Measurements from ENCODE around the gene SGCD. TPM values are rescaled to one million over a fixed set of nuclear protein-coding genes. Genes with fewer than 3 reads are reported as not detected.

SGCD gene
- total RNA-seq, 1 donor from 2014 or later = 8.8 TPM

DNA sequence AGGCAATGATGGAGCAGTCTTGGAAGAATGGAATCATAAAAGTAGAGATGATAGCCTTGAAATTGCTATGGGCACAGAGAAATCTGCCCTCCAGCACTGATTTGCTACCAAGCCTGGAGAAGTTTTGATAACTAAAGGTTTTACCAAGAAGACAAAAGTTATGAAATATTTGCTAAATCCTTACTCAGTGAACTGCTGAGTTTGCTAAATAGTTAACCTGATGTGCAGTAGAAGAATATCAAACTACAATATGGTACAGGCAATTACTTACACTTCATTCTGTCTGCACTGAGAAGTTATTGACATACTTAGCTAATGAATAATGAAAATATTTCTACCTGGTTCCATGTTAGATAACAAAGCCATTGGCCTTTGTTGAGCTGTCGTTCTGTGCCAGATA is 124.5 kb downstream of the SGCD start:
- H3K36me3 Mint-ChIP-seq = no peaks in the 10 kb centered on the region
- H3K4me1 Mint-ChIP-seq (ENCODE audit: unreplicated experiment) = peaks cover 5% of the 10 kb centered on the region
- TF ChIP-seq, protein P1, sequence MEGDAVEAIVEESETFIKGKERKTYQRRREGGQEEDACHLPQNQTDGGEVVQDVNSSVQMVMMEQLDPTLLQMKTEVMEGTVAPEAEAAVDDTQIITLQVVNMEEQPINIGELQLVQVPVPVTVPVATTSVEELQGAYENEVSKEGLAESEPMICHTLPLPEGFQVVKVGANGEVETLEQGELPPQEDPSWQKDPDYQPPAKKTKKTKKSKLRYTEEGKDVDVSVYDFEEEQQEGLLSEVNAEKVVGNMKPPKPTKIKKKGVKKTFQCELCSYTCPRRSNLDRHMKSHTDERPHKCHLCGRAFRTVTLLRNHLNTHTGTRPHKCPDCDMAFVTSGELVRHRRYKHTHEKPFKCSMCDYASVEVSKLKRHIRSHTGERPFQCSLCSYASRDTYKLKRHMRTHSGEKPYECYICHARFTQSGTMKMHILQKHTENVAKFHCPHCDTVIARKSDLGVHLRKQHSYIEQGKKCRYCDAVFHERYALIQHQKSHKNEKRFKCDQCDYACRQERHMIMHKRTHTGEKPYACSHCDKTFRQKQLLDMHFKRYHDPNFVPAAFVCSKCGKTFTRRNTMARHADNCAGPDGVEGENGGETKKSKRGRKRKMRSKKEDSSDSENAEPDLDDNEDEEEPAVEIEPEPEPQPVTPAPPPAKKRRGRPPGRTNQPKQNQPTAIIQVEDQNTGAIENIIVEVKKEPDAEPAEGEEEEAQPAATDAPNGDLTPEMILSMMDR (conservative IDR thresholded peaks at IDR 0.05) = no peak
- H3K27ac Mint-ChIP-seq = no peak overlapping the region
- no peaks in the 10 kb centered on the region for H3K9me3 Mint-ChIP-seq
- DNase-seq (ENCODE audit: extremely low spot score, unreplicated experiment) = no peak
- H3K4me3 Mint-ChIP-seq = no peak overlapping the region
- no peaks in the 10 kb centered on the region for H3K27me3 Mint-ChIP-seq

DNA sequence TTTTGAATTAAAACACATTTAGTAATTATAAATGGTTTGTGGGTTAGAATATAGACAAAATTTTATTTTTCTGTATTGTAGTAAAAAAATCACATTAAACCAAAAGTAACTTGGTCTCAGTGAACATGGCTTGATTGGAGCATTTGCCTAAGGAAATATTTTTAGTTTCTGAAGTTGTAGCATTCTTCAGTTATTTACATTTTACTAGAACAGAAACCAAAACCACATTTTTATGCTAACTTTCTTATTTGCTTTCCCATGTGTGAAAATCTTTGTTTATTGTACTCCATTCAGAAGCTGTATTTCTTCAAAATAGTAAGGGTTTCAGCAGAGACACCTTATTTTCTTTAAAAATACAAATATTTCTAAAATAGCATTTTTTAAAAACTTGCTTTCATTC is 129.9 kb downstream of the SGCD start:
- Mint-ChIP-seq H3K27me3 (no peaks in the 10 kb centered on the region), H3K27ac (no peak overlapping the region), H3K4me1 (ENCODE audit: unreplicated experiment) (peaks cover 7% of the 10 kb centered on the region), H3K36me3 (no peaks in the 10 kb centered on the region), H3K9me3 (no peaks in the 10 kb centered on the region), H3K4me3 (no peak overlapping the region)
- TF ChIP-seq, protein P1 (conservative IDR thresholded peaks at IDR 0.05) = no peak
- no peak for DNase-seq (ENCODE audit: extremely low spot score, unreplicated experiment)

DNA sequence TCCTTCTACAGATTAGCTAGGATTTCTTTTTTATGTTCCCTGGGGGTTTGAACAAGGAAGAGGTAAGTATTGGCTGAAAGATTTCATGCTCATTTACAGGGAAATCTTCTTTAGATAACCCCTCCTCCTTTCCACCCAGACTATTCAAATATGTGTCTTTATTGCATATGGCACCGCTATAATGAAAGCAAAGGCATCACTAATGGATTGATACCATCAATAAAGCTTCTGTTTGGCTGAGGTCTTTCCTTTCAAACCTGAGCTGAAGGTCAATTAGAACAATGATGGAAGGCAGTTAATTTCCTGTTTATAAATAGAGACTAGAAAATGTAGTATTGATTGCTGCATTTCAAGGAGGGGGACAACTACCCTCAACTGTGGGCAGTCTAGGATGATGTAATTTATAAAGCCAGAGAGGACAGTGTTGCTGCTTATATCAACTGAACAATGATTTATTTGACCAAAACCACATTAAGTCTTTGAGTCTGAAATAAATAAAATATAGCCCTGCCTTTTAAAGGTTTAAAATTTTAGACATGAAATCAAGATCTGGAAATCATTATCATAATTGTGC is 132.9 kb downstream of the SGCD start:
- no peak overlapping the region for H3K4me3 Mint-ChIP-seq
- no peaks in the 10 kb centered on the region for H3K9me3 Mint-ChIP-seq
- TF ChIP-seq, protein P1 (conservative IDR thresholded peaks at IDR 0.05) = no peak
- H3K27ac Mint-ChIP-seq = no peak overlapping the region
- H3K4me1 Mint-ChIP-seq (ENCODE audit: unreplicated experiment) = peaks cover 7% of the 10 kb centered on the region
- no peaks in the 10 kb centered on the region for H3K27me3 Mint-ChIP-seq
- no peaks in the 10 kb centered on the region for H3K36me3 Mint-ChIP-seq
- no peak for DNase-seq (ENCODE audit: extremely low spot score, unreplicated experiment)

DNA sequence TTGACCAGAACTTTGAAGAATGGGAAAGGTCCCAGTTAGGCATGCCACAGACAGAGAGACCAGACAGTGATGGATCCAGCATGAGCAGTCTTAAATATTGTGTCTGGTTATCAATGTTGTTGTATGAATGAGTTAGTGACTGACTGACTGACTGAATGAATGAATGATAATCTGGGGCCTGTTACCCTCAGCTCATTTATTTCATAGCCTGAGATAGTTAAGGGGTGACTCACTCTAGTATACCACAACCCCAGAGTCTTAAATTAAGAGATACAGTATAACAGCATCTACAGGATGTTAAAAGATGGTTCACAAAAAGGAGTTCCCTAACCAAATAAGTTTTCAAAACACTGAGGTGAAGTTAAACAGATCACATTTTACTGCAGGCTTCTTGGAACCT is 133.5 kb downstream of the SGCD start:
- Mint-ChIP-seq H3K4me3 (no peak overlapping the region), H3K4me1 (ENCODE audit: unreplicated experiment) (peaks cover 7% of the 10 kb centered on the region), H3K9me3 (no peaks in the 10 kb centered on the region), H3K27me3 (no peaks in the 10 kb centered on the region), H3K27ac (no peak overlapping the region), H3K36me3 (no peaks in the 10 kb centered on the region)
- no peak for DNase-seq (ENCODE audit: extremely low spot score, unreplicated experiment)
- TF ChIP-seq, protein P1 (conservative IDR thresholded peaks at IDR 0.05) = no peak

DNA sequence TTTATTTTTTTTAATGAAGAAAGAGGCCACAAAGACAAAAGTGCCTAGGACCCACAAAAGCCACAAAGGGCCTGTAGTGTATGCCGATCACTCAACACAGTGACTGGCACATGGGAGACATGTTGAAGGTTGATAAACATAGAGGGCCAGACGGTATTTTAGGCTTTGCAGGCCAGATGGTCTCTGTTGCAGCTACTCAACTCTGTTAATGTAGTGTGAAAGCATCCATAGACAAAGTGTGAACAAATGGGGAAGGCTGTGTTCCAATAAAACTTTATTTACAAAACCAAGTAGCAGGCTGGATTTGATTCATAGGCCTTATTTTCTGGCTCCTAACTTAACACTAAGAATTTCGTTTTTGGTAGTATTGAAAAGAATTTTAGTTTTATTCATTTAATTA is 139.9 kb downstream of the SGCD start:
- no peaks in the 10 kb centered on the region for H3K9me3 Mint-ChIP-seq
- no peaks in the 10 kb centered on the region for H3K27me3 Mint-ChIP-seq
- no peak for DNase-seq (ENCODE audit: extremely low spot score, unreplicated experiment)
- TF ChIP-seq, protein P1 (conservative IDR thresholded peaks at IDR 0.05) = no peak
- H3K4me3 Mint-ChIP-seq = no peak overlapping the region
- H3K27ac Mint-ChIP-seq = no peak overlapping the region
- H3K36me3 Mint-ChIP-seq = no peaks in the 10 kb centered on the region
- no peaks in the 10 kb centered on the region for H3K4me1 Mint-ChIP-seq (ENCODE audit: unreplicated experiment)

DNA sequence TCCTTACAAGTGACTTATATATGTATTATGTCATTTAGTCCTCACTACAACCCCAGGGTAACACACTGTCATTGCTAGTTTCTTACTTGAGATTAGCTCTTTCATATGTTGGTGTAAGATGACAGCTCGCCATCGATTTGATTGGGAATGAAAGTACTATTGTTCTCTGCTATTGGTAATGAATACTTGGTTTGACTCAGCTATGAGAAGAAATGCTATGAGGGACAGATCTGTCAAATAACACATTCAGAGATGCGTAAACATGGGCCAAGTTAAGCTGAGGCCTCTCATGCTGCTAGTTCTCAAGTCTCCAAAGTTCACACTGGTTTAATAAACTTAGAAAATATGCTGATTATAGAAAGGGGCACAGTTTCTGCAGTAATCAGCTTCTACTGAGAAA is 142.7 kb downstream of the SGCD start:
- H3K36me3 Mint-ChIP-seq = no peaks in the 10 kb centered on the region
- no peaks in the 10 kb centered on the region for H3K4me1 Mint-ChIP-seq (ENCODE audit: unreplicated experiment)
- H3K4me3 Mint-ChIP-seq = no peak overlapping the region
- H3K9me3 Mint-ChIP-seq = no peaks in the 10 kb centered on the region
- H3K27ac Mint-ChIP-seq = no peak overlapping the region
- TF ChIP-seq, protein P1 (conservative IDR thresholded peaks at IDR 0.05) = no peak
- DNase-seq (ENCODE audit: extremely low spot score, unreplicated experiment) = no peak
- H3K27me3 Mint-ChIP-seq = no peaks in the 10 kb centered on the region

Measured in type B pancreatic cell (in vitro differentiated cells).